Caco-2 (cell line): ENCODE results near the gene USH2A. TPM values are rescaled to one million over a fixed set of nuclear protein-coding genes. Genes with fewer than 3 reads are reported as not detected.

ENCODE experiments used
- BruUV-seq: library from RNA; stranded (reverse); fragments of 400-500 nt; replicated peaks from 2 replicates; lab custom pipeline; 2021; lab: Mats Ljungman, UMichigan
- CTCF ChIA-PET: fragments of 300-600 bp; sonication (Branson Sonifier 250); formaldehyde crosslinking; loops from one replicate; lab custom pipeline; 2022; ENCODE audit warnings: antibody characterized with exemption; lab: Charles Lee
- POLR2A ChIA-PET: fragments of 300-600 bp; sonication (Branson Sonifier 250); formaldehyde crosslinking; loops from one replicate; lab custom pipeline; 2022; ENCODE audit warnings: antibody characterized with exemption; lab: Charles Lee
- DNase-seq, 2 experiments: peaks; one replicate each; pipeline versions ENCODE4 v3.0.0 to v3.0.0-alpha.2; 2020 to 2022
- H3K27me3 ChIP-seq: replicated peaks from 2 replicates; pipeline ENCODE4 v1.6.0; 2011; ENCODE audit warnings: low read length; ENCODE audit not compliant: control insufficient read depth, insufficient read depth
- H3K36me3 ChIP-seq: 2 replicates; pipeline ENCODE4 v1.5.1; 2011; ENCODE audit warnings: low read length; ENCODE audit not compliant: control insufficient read depth, insufficient read depth
- H3K4me1 ChIP-seq: fragments of 250-450 bp; sonication (Bioruptor Pico); 2 replicates; pipeline ENCODE4 v1.5.1; 2020; ENCODE audit warnings: mild to moderate bottlenecking
- H3K4me3 ChIP-seq: 2 replicates; pipeline ENCODE4 v1.5.1; 2011; ENCODE audit warnings: low read depth, mild to moderate bottlenecking, control low read depth, low read length
- H3K9me3 ChIP-seq: fragments of 250-450 bp; sonication (Bioruptor Pico); 2 replicates; pipeline ENCODE4 v1.5.1; 2020; ENCODE audit warnings: mild to moderate bottlenecking, moderate library complexity
- H3K27ac Mint-ChIP-seq: one replicate; pipeline ENCODE4 v1.8.0; 2022; ENCODE audit warnings: mixed read lengths; ENCODE audit not compliant: unreplicated experiment
- H3K27me3 Mint-ChIP-seq: one replicate; pipeline ENCODE4 v1.8.0; 2022; ENCODE audit warnings: mixed read lengths; ENCODE audit not compliant: insufficient read depth, unreplicated experiment
- H3K36me3 Mint-ChIP-seq: one replicate; pipeline ENCODE4 v1.8.0; 2022; ENCODE audit warnings: mild to moderate bottlenecking, mixed read lengths; ENCODE audit not compliant: insufficient read depth, unreplicated experiment
- H3K4me1 Mint-ChIP-seq: one replicate; pipeline ENCODE4 v1.8.0; 2022; ENCODE audit warnings: low read depth, mixed read lengths; ENCODE audit not compliant: unreplicated experiment
- H3K4me3 Mint-ChIP-seq: one replicate; pipeline ENCODE4 v1.8.0; 2022; ENCODE audit warnings: mild to moderate bottlenecking, moderate library complexity, mixed read lengths; ENCODE audit not compliant: unreplicated experiment
- H3K9me3 Mint-ChIP-seq: one replicate; pipeline ENCODE4 v1.8.0; 2022; ENCODE audit warnings: mixed read lengths; ENCODE audit not compliant: unreplicated experiment
- intact Hi-C: fragments of 100-400 bp; cut with micrococcal nuclease; formaldehyde crosslinking; loops from one replicate; pipeline ENCODE4 v1.10.0; 2022; ENCODE audit not compliant: unreplicated experiment
- total RNA-seq: library from RNA; stranded (reverse); gene quantifications from 2 replicates; pipeline ENCODE4 v1.2.3, GENCODE V29; 2022
- TF ChIP-seq, protein P1 (sequence below), 2 experiments: fragments of 200-600 bp in 1 of 2; IDR thresholded peaks; 1 replicate in 1 of 2; 2 replicates in 1 of 2; pipeline versions ENCODE4 v1.5.1 to v1.8.0; 2011 to 2022; ENCODE audit warnings: antibody characterized with exemption in 1 of 2, control low read depth in 1 of 2, inconsistent platforms in 1 of 2, low read depth in 1 of 2, low read length in 1 of 2, mild to moderate bottlenecking in 1 of 2, moderate library complexity in 1 of 2; ENCODE audit not compliant: insufficient read depth in 1 of 2, severe bottlenecking in 1 of 2, unreplicated experiment in 1 of 2

Gene USH2A
- total RNA-seq, 1 experiment from 2014 or later, result 0.11 TPM

DNA sequence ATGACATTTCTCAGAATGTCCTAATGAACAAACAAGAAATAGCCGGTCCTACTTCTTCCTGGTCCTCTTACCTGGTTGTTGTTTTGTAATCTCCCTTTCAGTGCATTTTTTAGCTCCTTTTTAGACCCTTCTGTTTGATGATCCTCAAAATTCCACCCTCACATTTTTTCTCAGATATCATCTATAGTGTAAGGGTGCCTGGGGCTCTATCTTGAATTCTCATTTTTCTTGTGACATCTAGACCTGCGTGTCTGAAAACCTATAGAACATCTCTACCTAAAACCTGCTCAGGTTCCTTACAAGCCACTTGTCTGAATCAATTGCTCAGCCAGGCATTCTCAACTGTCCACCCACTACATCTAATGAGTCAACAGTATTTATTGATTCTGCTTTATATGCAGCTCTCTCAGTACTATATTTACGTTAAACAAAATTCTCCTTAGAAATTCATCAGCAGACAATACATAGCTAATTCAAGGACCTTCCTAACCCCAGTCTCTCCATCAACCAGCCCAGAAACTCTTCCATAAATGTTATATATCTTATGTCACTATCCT is 36.5 kb upstream of the USH2A start:
- peaks cover 43% of the 10 kb centered on the region for H3K4me1 Mint-ChIP-seq
- no peaks in the 10 kb centered on the region for H3K9me3 Mint-ChIP-seq
- H3K27me3 Mint-ChIP-seq, result no peaks in the 10 kb centered on the region
- H3K4me3 Mint-ChIP-seq, result no peak overlapping the region
- H3K36me3 Mint-ChIP-seq, result no peaks in the 10 kb centered on the region
- intact Hi-C loops, result loop anchor here (5.0 kb wide), 2 partner anchors 112 to 147 kb away; no protein-coding TSS in a partner anchor
- peak overlapping the region; percentile 37 for H3K27ac Mint-ChIP-seq
- Histone ChIP-seq H3K36me3 (no peaks in the 10 kb centered on the region), H3K4me1 (peaks cover 80% of the 10 kb centered on the region), H3K4me3 (no peak overlapping the region), H3K27me3 (no peaks in the 10 kb centered on the region), H3K9me3 (no peaks in the 10 kb centered on the region)
- CTCF ChIA-PET, result no interaction called here
- BruUV-seq, result no TSS peak
- TF ChIP-seq, protein P1, sequence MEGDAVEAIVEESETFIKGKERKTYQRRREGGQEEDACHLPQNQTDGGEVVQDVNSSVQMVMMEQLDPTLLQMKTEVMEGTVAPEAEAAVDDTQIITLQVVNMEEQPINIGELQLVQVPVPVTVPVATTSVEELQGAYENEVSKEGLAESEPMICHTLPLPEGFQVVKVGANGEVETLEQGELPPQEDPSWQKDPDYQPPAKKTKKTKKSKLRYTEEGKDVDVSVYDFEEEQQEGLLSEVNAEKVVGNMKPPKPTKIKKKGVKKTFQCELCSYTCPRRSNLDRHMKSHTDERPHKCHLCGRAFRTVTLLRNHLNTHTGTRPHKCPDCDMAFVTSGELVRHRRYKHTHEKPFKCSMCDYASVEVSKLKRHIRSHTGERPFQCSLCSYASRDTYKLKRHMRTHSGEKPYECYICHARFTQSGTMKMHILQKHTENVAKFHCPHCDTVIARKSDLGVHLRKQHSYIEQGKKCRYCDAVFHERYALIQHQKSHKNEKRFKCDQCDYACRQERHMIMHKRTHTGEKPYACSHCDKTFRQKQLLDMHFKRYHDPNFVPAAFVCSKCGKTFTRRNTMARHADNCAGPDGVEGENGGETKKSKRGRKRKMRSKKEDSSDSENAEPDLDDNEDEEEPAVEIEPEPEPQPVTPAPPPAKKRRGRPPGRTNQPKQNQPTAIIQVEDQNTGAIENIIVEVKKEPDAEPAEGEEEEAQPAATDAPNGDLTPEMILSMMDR (IDR thresholded peaks at IDR 0.05; ENCODE audit: insufficient read depth in 1 of 2, low read depth in 1 of 2, low read length in 1 of 2, severe bottlenecking in 1 of 2, unreplicated experiment in 1 of 2), result no peak
- no peak for DNase-seq
- POLR2A ChIA-PET, result no interaction called here

DNA sequence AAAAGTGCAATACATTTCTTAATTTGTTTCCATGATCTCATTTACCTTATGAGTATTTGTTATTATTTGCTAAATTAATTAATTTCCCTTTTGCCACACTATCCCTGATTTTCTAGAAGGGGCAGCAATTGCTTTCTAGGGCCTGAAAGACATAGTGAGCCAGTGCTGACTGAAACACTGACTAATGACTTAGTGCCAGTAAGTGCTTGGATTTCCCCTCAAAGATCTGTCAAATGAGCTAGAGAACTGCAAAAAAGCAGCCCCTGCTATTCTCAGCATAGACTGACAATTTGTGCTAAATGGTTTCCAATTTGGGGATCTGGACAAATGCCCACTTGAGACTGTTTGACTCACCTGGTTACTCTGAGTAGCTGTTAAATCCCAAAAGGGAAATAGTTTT is 35.6 kb upstream of the USH2A start:
- ChIA-PET POLR2A (no interaction called here), CTCF (no interaction called here)
- Mint-ChIP-seq H3K4me3 (no peak overlapping the region), H3K4me1 (peaks cover 47% of the 10 kb centered on the region), H3K27ac (peak overlapping the region; percentile 37), H3K27me3 (no peaks in the 10 kb centered on the region), H3K9me3 (no peaks in the 10 kb centered on the region), H3K36me3 (no peaks in the 10 kb centered on the region)
- no TSS peak for BruUV-seq
- TF ChIP-seq, protein P1 (IDR thresholded peaks at IDR 0.05; ENCODE audit: insufficient read depth in 1 of 2, low read depth in 1 of 2, low read length in 1 of 2, severe bottlenecking in 1 of 2, unreplicated experiment in 1 of 2), result no peak
- no peak for DNase-seq
- Histone ChIP-seq H3K4me3 (no peak overlapping the region), H3K36me3 (no peaks in the 10 kb centered on the region), H3K9me3 (no peaks in the 10 kb centered on the region), H3K4me1 (peaks cover 77% of the 10 kb centered on the region), H3K27me3 (no peaks in the 10 kb centered on the region)
- intact Hi-C loops, result loop anchor here (5.0 kb wide), 1 partner anchor 112 kb away; no protein-coding TSS in a partner anchor

DNA sequence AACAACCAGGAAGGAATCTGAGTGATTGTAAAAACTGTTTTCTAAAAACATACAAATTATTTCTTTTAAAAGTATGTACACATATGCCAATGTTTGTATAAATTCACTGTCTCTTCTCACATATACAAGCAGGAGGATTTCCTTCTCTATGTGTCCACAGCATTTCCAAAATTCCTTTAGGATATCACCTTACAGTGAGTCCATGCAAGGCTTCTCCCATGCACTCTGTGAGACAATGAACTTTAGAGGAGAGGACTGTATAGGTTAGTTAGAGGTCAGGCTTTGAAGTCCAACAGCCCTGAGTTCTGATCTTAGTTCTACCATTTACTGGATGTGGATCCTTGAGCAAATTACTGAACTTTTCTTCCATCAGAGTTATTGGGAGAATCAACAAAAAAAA is 34.1 kb upstream of the USH2A start:
- ChIA-PET CTCF (no interaction called here), POLR2A (no interaction called here)
- Mint-ChIP-seq H3K27ac (no peak overlapping the region), H3K9me3 (no peaks in the 10 kb centered on the region), H3K4me1 (peaks cover 40% of the 10 kb centered on the region), H3K4me3 (no peak overlapping the region), H3K27me3 (no peaks in the 10 kb centered on the region), H3K36me3 (no peaks in the 10 kb centered on the region)
- DNase-seq, result no peak
- no peaks in the 10 kb centered on the region for H3K36me3 ChIP-seq
- TF ChIP-seq, protein P1 (IDR thresholded peaks at IDR 0.05; ENCODE audit: insufficient read depth in 1 of 2, low read depth in 1 of 2, low read length in 1 of 2, severe bottlenecking in 1 of 2, unreplicated experiment in 1 of 2), result no peak
- no peaks in the 10 kb centered on the region for H3K27me3 ChIP-seq
- peaks cover 71% of the 10 kb centered on the region for H3K4me1 ChIP-seq
- intact Hi-C loops, result loop anchor here (5.0 kb wide), 1 partner anchor 110 kb away; no protein-coding TSS in a partner anchor
- H3K9me3 ChIP-seq, result no peaks in the 10 kb centered on the region
- no peak overlapping the region for H3K4me3 ChIP-seq
- no TSS peak for BruUV-seq
